GM08714 (cell line): ENCODE data around the gene ZNF274.
"Not testable (repeated sequence)": the region's sequence is repeated elsewhere in the genome, so short reads cannot be mapped to it uniquely, and the experiment has no call there.

Experiments used
- H3K4me3 ChIP-seq: fragments of 200-500 bp; sonication (Bioruptor generic); 2 replicates; pipeline ENCODE4 v1.5.1; 2014; ENCODE audit warnings: mild to moderate bottlenecking, low read length, inconsistent platforms
- ZNF274 ChIP-seq: IDR thresholded peaks from 2 replicates; pipeline ENCODE4 v1.6.1; 2012; ENCODE audit warnings: mild to moderate bottlenecking, low read depth, low read length

Gene ZNF274

DNA sequence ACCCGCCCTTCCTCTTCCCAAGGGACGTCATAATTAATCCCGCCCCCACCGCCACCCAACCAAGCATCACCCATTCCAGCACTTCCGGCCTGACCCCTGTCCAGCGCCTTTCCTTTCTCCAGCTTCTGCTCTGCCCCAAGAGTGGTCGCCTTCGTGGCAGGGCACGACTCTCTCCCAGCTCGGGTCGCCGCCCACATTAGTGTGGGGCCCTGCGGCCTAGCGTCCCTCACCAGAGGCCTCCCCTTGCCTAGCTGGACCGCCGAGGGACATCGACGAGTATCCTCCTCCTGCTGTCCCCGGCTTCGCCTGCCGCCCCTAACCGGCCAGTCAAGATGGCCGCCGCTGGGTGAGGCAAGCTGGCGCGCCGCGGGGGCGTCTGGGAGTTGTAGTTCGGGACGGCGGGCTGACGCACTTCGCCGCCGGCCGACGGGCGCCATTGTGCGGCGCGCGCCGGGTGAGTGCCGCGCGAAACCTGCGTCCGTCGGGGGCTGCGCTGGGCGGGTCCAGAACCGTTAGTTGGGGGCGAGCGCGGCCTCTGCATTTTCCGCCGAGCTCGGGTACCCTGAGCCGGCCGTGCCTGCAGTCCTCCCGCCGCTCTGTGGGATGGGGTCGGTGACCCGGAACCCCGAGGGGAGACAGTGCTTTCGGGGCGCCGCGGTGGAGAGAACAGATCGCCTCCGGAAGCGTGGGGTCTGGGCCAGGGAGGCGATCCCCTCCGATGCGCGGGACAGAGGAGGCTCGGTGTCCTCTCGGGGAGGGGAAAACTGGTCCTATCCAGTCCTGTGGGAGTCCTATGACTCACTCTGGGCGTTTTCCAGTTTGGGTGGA lies at the start of gene ZNF274:
Gene ZNF274 (plus strand): TSS at position 73 of the 828 bp plus-strand sequence. CDS start 905 bp downstream, outside the sequence.
- no peak for TF ChIP-seq ZNF274
- H3K4me3 ChIP-seq = peak within 1 kb of the TSS; percentile 91

DNA sequence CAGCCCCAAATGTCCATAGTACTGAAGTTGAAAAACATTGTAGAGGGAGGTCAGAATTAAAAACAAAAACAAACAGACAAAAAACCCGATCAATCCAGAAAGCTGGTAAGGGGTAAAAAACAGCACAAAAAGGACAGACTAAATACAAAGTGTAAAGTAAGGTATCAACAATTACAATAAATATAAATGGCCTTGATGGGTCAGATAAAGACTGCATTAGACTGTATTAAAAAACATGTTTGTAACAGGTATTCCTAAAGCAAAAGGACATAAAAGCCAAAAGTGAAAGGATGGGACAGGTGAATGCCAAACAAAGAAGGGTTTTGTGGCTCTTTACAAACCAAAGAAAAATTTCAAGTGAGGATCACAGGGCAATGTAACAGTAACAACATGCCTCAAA lies 48.6 kb upstream of the ZNF274 start:
- no peak for TF ChIP-seq ZNF274
- no peak overlapping the region for H3K4me3 ChIP-seq

DNA sequence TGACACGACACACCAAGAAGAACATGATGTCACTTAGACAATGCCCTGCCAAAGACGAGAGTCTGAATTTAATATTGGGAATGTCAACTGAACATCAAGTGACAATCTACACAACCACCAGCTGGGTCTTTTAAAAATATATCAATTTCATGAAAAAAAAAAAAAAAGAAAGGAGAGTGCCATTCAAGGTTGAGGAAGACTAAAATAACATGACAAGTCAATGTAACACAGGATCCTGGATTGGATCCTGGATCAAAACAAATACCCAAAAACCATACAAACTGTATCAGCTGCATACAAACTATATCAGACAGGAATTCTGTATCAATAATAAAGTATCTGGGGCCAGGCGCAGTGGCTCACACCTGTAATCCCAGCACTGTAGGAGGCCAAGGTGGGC lies 37.0 kb upstream of the ZNF274 start:
- no peak for TF ChIP-seq ZNF274
- H3K4me3 ChIP-seq = no peak overlapping the region

DNA sequence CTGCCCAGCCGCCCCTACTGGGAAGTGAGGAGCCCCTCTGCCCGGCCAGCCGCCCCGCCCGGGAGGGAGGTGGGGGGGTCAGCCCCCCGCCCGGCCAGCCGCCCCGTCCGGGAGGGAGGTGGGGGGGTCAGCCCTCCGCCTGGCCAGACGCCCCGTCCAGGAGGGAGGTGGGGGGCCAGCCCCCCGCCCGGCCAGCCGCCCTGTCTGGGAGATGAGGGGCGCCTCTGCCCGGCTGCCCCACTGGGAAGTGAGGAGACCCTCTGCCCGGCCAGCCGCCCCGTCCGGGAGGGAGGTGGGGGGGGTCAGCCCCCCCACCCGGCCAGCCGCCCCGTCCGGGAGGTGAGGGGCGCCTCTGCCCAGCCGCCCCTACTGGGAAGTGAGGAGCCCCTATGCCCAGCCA lies 35.4 kb upstream of the ZNF274 start:
- H3K4me3 ChIP-seq = not testable (repeated sequence)

DNA sequence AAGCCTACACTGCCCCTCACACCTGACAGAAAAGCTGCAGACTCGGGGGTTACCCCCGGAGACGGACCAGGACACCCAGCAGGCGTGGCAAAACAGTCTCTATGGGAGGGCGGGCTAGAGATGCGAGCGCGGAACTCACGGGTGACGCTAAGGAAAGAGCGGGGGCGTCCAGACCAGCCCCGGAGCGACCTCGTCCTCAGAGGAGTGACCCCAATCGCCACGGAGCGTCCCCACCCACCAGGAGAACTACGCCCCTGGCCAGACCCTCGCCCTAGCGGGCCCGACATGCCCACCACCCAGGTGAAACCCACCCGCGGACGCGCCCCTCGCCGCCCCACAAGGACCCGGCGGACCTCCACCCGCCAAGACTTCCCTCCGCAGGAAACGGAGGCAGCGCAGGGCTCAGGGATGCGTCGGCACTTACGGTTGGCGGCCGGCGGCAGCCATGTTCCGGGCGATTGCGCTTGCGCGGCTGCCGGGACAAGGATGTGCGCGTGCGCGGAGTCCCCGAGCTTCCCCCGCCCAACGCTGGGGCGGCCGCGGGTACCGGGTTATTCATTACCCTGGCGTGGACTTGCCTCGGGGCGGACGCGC lies 32.4 kb upstream of the ZNF274 start, which contains the start of gene ZNF329:
Gene ZNF329 (minus strand): TSS at position 462 of the 594 bp plus-strand sequence. CDS start 21,286 bp downstream, outside the sequence.
- peak within 1 kb of the TSS; percentile 90 for H3K4me3 ChIP-seq
- TF ChIP-seq ZNF274 = no peak

DNA sequence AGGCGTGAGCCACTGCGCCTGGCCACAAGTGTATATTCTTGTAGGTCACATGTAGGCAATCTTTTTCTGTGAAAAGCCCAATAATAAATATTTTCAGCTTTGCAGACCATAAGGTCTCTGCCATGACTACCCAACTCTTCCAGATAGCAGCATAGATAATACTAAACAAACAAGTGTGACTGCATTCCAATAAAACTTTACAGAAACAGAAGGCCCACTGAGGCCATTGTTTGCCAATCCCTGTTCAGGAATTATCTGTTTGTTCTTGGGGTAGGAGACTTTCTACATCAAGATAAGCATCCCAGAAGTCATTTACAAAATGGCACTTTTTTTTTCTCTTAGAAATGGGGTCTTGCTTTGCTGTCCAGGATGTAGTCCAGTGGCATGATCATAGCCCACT lies 29.5 kb upstream of the ZNF274 start:
- no peak overlapping the region for H3K4me3 ChIP-seq
- no peak for TF ChIP-seq ZNF274

DNA sequence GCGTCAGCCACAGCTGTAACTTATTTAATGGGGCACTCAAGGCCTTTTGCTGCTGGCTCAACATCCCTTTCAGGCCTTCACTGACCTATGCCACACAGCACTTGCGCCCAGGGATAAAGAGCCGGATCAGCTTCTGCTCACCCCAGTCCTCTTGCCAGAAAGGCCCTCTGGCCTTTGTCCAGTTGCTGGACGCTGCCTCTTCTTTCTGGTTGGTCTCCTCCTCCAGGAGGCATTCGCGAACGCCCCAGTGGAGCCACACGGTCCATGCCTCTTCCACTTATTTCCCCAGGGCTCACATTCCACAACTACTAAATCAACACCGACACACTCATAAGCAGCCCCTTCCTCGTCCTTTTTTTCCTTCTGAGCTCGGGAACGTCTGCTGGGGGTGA lies 28.6 kb upstream of the ZNF274 start:
- TF ChIP-seq ZNF274 = no peak
- peak overlapping the region; percentile 69; the same call in 1 of the 2 replicates for H3K4me3 ChIP-seq

DNA sequence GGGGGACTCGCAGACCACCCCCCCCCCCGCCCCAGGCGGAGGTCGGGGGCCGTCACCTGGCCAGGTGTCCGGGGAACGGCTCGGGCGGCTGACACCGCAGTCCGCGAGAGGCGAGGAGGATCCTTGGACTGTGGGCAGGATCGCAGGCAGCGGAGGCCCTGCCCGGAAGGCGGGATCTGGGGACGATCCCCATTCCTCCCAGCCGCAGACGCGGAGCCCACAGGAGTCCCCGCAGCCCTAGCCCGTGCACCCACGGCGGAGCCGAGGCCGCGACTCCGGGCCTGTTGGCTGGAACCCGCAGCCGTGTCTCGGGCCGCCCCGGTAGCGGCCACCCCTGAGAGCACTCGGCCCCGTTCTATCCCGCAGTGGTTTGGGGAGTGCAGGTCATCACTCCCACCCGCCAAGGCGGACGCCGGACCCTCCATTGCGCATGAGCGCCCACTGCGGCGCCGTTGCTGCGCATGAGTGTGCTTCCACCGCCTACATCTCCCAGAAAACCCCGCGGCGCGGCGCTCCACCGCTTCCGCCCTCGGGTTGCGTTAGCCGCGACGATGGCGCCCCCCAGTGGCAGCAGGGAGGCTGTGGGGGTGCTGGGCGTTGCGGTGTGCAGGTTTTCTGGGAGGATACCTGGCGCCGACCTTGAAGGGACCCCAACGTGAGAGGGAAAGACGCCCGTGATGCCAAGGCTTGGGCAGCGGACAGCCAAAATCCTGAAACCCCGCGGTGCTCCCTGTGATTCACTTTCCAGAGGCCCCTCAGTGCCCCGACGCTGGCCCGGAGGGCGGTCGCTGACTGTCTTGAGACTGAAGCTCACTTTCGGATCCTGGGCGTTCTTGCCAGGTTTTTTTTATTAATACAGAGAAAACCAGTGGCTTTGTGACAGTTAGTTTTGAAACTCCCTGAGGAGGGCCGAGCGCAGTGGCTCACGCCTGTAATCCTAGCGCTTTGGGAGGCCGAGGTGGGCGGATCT lies 27.9 kb upstream of the ZNF274 start:
- H3K4me3 ChIP-seq = peak overlapping the region; percentile 69; the same call in 1 of the 2 replicates
- TF ChIP-seq ZNF274 = no peak

DNA sequence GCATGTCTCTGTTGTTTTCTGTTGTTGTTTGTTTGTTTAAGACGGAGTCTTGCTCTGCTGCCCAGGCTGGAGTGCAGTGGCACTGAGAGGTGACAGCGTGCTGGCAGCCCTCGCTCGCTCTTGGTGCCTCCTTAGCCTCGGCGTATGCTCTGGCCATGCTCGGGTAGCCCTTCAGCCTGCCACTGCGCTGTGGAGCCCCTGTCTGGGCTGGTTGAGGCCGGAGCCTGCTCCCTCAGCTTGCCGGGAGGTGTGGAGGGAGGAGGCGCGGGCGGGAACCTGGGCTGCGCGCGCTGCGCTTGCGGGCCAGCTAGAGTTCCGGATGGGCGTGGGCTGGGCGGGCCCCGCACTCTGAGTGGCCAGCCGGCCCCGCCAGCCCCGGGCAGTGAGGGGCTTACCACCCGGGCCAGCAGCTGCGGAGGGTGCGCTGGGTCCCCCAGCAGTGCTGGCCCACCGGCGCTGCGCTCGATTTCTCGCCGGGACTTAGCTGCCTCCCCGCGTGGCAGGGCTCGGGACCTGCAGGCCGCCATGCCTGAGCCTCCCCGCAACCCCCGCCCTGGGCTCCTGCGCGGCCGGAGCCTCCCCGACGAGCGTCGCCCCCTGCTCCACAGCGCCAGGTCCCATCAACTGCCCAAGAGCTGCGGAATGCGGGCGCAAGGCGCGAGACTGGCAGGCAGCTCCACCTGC lies 25.7 kb upstream of the ZNF274 start:
- H3K4me3 ChIP-seq = no peak overlapping the region
- no peak for TF ChIP-seq ZNF274

DNA sequence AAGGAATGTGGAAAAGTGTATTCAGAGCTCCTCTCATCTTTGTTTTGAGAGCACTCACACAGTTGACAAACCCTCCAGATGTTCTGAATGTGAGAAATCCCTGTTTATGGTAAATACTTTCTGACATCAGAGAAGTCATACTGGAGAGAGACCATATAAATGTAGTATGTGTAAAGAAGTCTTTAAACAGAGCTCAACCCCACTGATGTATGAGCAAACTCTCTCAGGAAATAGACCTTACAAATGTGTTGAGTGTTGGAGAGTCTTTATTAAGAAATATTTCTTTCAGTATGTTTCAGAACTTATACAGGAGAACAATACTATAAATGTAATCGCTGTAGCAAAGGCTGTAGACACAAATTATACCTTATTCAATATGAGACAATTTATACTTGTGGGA lies 16.6 kb upstream of the ZNF274 start:
- no peak overlapping the region for H3K4me3 ChIP-seq
- TF ChIP-seq ZNF274 = no peak

DNA sequence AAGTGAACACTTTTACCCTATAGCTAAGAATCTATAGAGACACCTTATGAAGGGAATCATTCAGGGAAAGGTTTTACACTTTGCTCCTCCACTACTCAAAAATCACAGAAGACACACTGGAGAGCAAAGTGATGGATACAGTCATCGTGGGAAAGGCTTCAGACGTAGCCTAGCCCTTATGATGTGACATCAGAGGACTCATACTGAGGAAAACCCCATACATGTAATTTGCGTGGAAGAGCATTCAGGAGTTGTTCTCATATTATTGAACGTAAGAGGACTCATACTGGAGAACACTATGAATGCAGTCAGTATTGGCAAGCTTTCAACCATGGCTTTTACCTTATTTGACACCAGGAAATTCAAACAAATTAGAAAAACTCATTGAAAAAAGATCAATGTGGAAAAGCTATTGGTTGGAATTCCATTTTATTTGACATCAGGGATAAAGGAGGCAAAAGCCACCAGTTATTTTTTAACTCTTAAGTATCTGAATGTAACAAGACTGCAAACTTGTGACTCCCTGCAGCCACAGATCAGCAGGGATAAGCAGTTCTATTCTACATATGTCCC lies 16.1 kb upstream of the ZNF274 start:
- no peak overlapping the region for H3K4me3 ChIP-seq
- peak; percentile 90 for TF ChIP-seq ZNF274

DNA sequence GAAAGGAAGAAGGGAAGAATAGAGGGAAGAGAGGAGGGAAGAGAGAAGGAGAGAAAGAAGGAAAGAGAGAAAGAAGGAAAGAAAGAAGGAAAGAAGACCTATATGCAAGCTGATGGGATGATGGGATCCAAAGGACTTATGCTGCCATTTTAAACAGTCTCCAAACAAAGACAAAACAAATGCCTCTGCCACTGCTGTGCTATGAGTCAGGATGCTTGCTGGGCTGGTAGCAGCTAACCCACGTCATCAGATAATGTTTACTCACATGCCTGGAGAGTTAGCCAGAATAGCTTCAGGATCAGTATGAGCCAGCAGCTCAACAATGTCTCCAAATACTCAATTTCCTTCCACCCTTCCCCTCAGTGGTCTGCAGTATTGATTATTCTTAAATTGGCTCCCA lies 12.0 kb upstream of the ZNF274 start:
- H3K4me3 ChIP-seq = no peak overlapping the region
- no peak for TF ChIP-seq ZNF274

DNA sequence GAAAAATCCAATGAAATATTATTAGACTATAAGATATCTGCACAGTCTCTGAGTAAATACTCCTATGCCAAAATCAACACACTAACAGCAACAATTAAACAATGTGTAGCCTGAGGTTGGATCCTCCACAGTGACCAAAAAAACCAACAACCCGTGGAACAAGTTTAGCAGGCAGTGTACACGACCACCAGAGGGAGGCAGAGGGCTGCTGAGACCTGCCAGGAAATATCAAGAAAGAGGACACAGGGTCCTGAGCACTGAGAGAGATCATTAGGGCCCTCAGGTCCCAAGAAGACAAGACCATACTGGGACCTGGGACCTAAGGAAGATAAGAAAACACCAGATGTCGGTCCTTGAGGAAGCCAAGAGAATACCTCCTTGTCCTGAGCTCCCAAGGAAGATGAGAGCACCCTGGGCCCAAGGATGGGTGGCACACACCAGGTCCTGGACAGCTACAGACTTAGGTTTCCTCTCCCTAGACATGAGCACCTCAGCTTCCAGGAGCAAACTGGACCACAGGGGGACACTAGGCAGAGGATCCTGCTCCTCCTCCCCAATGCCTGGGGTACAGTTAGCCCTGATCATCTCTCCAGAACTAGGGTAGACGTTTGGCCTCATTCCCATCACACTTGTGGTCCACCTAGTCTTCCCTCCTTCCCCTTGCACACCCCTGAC lies 822 bp upstream of the ZNF274 start:
- H3K4me3 ChIP-seq = peak overlapping the region; percentile 49; the same call in 1 of the 2 replicates
- TF ChIP-seq ZNF274 = no peak
